ENCODE data around the gene COL15A1.

COL15A1 gene

GRCh38 chr9:99063522-99063921 is 119.8 kb downstream of the COL15A1 start:
- no peak for DNase-seq

- DNase-seq, result no peak
These were observed 122.9 kb downstream of the COL15A1 start for GRCh38 chr9:99066571-99066970.

GRCh38 chr9:99069075-99069474 is 125.4 kb downstream of the COL15A1 start:
- DNase-seq, result no peak

DNA sequence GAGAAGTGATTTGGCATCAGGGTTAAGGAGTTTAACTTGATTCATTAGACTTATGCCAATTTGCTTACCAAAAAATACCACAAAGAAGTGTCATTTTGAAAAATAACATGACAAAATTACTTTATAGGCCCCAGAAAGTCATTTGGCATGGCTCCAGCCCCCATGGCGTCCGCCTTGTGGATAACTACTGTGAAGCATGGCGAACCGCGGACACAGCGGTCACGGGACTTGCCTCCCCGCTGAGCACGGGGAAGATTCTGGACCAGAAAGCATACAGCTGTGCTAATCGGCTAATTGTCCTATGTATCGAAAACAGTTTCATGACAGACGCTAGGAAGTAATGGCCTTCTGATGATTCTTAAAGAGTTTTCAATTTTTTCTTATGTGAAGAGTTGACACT is 125.8 kb downstream of the COL15A1 start:
- no peak for DNase-seq

GRCh38 chr9:99070681-99071080 is 127.0 kb downstream of the COL15A1 start:
- peak in 1 of 3 experiments; percentile 32 for DNase-seq

DNA sequence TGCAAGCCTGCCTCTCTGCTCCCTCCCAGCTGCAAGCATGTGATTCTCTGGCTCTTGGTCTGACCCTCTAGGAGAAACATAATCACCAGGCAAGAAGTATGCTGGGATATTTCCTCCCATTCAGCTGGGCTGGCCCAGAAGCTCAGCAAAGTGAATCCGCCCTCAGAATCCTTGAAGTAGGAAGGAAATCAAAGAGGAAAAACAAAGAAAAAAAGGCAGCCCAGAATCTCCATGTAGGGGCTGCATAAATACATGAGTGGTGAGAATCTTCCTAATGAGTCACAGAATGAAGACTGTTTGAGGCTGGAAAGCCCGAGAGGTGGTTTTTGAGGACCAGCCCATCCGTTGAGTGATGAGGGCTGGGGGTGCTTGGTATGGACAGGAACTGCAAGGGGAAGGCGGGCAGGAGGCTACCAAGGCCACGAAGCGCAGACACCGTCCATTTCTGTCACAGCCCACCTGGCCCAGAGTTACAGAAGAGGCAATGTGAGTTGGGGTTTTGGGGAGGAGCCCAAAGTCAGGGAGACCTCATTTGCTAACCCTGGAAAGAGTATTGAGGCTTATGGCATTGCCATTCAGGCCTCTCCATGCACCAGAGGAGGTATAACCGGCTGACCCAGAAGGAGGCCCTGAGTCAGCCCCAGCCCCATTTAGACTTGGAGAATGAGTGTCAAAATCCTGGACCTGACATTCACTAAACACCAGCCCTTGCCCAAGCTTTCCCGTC is 127.8 kb downstream of the COL15A1 start:
- DNase-seq, result no peak

DNA sequence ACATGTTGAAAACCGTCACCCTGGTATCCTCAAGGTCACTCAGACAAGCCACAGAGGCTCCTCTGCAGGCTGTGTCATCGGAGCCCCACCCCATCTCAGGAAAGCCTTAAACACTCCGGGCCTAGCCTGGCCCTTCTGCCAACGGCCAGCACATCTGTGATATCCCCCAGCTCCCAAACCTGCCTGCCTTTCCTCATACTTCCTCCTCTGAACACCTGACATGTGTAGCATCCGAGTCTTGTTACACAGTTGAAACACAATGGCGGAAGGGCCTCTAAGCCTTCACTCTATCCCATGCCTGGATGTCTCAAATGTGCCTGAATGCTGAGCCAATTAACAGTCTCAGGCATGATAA is 128.3 kb downstream of the COL15A1 start:
- no peak for DNase-seq

- DNase-seq, result no peak
These were observed 129.6 kb downstream of the COL15A1 start for GRCh38 chr9:99073347-99073746.

- DNase-seq, result no peak
These were observed 130.5 kb downstream of the COL15A1 start for GRCh38 chr9:99073985-99074901.

GRCh38 chr9:99074902-99075245 is 131.2 kb downstream of the COL15A1 start:
- DNase-seq, result no peak

GRCh38 chr9:99075246-99075912 is 131.7 kb downstream of the COL15A1 start:
- DNase-seq, result no peak

- no peak for DNase-seq
These were observed 132.3 kb downstream of the COL15A1 start for GRCh38 chr9:99076030-99076429.

- DNase-seq, result no peak
These were observed 132.9 kb downstream of the COL15A1 start for GRCh38 chr9:99076483-99077171.

DNA sequence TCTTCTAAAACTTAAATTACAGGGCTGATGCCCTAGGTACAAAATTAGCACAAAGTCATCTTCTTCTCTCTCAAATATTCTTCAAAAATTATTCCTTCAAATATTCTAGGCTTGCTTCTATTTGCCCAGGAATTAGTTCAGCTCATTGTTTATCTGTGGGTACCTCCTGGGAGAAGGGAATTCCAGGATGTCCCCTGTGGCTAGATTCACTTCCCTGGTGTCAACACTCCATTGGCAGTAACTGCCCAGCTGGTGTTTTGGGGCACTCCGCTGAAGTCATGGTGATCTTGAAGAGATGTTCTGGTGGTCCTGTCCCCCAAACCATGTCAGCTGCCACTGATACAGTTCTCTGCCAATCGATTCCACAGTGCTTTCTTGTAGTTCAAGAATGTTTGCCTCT is 135.0 kb downstream of the COL15A1 start:
- DNase-seq, result no peak

DNA sequence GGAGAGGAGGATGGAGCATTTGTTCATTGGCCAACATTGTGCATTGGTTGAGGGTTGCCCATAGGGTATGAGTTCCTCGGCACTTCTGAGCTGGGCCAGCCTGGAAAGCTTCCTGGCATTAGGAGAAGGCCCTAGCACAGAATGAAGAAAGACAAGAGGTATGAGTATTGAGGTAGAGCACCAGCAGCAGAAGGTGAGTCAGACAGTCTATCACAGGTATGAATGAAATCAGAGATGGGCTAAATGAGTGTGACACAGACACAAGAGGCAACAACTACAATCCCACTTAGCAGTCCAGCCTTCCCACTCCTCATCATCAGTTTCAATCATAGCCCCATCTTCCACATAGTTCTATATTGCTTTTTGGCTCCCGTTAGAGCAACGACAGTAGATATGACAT is 135.8 kb downstream of the COL15A1 start:
- no peak for DNase-seq

- DNase-seq, result no peak
These were observed 139.3 kb downstream of the COL15A1 start for GRCh38 chr9:99083051-99083450.

DNA sequence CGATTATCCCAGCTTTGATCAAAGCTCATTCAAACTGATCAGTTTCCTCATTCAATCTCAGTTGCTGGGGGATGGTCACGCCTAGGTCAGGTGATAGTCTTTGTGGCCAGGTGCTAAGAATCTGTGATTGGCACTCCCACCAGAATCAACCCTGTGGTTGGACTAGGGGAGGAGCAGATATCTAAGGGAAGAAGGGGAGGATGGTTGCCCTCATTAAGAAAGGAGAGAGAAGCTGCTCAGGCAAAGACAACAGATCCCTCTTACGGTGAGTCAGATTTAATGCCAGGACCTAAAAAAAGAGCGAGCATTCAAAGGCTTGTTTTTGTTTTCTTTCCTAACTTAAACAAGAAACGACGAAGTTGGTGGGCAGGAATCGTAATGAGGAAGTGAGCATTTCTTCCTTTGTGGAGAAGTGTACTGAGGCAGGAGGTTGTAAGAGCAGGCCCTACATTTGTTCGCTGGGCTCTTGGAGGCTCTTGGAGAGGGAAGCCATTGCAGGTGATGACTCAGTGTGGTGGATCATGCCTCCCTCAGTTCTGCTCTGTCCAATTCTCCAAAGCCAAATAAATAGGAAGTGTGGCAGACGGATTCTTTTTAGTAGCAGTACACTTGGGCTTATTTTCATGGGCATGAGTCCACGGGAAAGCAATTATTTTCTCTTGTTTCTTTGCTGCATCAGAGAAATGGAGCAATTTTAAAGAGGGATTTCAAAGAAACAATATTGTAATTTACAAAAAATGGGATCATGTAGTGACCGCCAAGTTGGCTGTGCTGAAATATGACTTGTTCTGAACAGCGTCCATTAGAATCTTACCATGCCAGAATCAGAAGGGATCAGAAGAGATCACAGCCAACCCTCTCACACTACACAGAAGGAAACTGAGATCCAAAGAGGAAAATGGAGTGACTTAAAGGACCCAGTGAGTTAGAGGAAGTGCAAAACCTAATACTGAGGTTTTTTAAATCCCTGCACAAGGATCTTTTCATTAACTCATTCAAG is 142.5 kb downstream of the COL15A1 start:
- no peak for DNase-seq

DNA sequence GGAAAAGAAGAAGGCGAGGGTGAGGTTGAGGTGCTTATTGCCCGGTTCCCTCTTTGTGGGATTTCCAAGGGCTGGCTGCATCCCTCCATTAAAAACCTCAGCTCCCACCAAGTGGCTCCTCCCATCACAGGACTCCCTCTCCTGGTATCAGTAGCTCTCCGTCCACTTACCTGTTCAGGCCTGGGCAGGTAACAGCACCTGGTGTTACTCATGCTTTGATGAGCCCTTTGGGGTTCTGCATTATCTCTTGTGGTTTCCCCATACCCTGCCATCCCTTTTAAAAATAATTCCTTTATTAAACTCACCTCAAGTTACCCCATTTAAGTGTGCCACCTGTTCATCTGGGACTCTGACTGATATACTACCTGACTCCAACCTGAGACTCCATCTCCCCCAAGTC is 143.8 kb downstream of the COL15A1 start:
- no peak for DNase-seq

DNA sequence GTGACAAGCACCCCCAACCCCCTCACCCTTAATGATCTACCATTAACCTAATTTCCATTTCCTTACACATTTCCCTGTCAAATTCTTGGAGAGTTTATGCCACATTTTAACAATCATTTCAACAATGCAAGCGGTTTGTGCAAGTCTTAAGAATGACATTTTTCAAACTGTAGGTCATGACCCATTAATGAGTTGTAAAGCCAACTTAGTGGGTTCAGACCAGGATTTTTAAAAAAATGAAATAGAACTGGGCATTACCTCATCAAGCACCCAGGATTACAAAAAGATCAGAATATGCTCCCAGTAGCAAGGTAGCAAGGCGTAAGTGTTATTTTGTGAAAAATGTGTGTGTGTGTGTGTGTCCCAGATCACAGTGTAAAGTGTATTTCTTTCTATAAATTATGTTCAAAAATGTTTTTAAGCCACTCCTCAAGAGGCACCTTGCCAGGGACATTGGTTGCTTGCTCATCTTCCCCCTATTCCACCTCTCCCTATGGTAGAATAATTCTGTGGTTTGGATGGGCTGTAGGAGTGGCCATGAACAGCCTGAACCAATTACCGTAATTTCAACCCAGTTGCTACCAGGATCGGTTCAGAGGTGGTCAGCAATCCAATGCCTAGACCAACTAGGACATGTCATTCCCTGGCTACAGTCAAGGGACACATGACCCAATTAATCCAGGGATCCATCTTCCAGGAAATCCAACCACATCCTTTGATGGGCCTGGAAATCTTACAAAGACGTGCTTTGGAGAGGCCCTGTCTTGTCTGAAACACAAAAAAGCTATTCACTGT is 146.8 kb downstream of the COL15A1 start:
- no peak for DNase-seq

GRCh38 chr9:99092643-99093491 is 149.2 kb downstream of the COL15A1 start:
- no peak for DNase-seq

Measured in NCI-H1417 (cell line).